HepG2 (cell line): ENCODE measurements around the gene IVD. TPM values are rescaled to one million over a fixed set of nuclear protein-coding genes. Genes with fewer than 3 reads are reported as not detected.

Experiments
- GTF2F1 ChIP-seq: fragments of 150-350 bp; IDR thresholded peaks from 2 replicates; pipeline ENCODE4 v1.6.1; 2014; ENCODE audit warnings: low read length
- IKZF4 ChIP-seq: sonication (generic); formaldehyde crosslinking; IDR thresholded peaks from 2 replicates; pipeline ENCODE4 v1.5.1; 2020; ENCODE audit warnings: borderline replicate concordance, mild to moderate bottlenecking, low read depth, missing genetic modification reagents; ENCODE audit errors: not compliant biosample characterization
- JUNB ChIP-seq: sonication (generic); formaldehyde crosslinking; IDR thresholded peaks from 2 replicates; pipeline ENCODE4 v1.8.0; 2022; ENCODE audit warnings: missing genetic modification reagents, mild to moderate bottlenecking, borderline replicate concordance
- ZNF143 ChIP-seq: sonication (generic); formaldehyde crosslinking; IDR thresholded peaks from 2 replicates; pipeline ENCODE4 v1.4.0; 2020; ENCODE audit warnings: missing genetic modification reagents
- ZNF20 ChIP-seq: sonication (generic); formaldehyde crosslinking; IDR thresholded peaks from 2 replicates; pipeline ENCODE4 v1.4.0; 2020; ENCODE audit warnings: mild to moderate bottlenecking, moderate library complexity, missing genetic modification reagents
- ZNF407 ChIP-seq: sonication (generic); formaldehyde crosslinking; IDR thresholded peaks from one replicate; pipeline ENCODE4 v1.5.1; 2020; ENCODE audit warnings: mild to moderate bottlenecking, missing genetic modification reagents; ENCODE audit errors: not compliant biosample characterization
- polyA plus RNA-seq, 8 experiments: library from polyadenylated mRNA; depleted of rRNA in 3 of 8; stranded (reverse) in 7 of 8; unstranded in 1 of 8; fragments of >200 nt; fragmentation: Illumina TruSeq in 4 of 8; extraction: Trizol in 4 of 8; gene quantifications; 2 replicates each; pipeline versions ENCODE4 v1.2.1 to v1.2.3, GENCODE V29; 2011 to 2016; ENCODE audit warnings: low read depth in 4 of 8, missing spikeins in 1 of 8, mixed read lengths in 1 of 8; ENCODE audit not compliant: insufficient read depth in 1 of 8
- total RNA-seq, 5 experiments: library from RNA; depleted of rRNA; stranded (reverse); fragments of >200 nt; fragmentation: Illumina TruSeq; extraction: Trizol; gene quantifications; 2 replicates each; pipeline ENCODE4 v1.2.3, GENCODE V29; 2016; ENCODE audit warnings: low read depth in 1 of 5

The IVD gene
- total and polyA plus RNA-seq, 2 of the 13 experiments (the other 11 are each of a cell fraction or from before 2014, with no cell fraction given) = 48.0 to 53.9 TPM

DNA sequence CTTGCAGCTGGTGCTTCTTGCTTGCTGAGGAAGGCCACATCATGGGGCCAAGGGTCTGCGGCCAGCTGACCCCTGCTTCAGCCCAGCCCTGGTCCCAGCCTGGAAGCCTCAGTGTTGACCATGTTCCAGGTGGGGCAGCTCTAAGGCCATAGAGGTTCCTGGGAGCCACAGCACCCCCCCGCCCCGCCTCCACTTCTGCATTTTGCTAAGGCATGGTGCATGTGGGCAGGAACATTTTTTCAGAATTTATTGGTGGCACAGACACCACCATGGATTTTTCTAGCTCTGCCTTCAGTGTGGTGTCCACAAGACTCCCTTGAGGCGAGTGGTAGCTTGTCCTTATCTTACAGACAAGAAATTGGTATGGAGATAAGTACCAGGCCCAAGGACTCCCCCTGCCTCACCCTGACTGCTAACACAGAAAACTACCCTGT lies 63.3 kb downstream of the IVD start (continued):
- no peak for TF ChIP-seq ZNF143 (CRISPR knock-in tag)
- no peak for TF ChIP-seq ZNF20 (CRISPR knock-in tag)
- TF ChIP-seq JUNB (CRISPR knock-in tag) = no peak
- TF ChIP-seq IKZF4 (CRISPR knock-in tag) = no peak
- TF ChIP-seq GTF2F1 = no peak
- TF ChIP-seq ZNF407 (CRISPR knock-in tag) = no peak
